ENCODE results near the gene PIGX. TPM values are rescaled to one million over a fixed set of nuclear protein-coding genes. Genes with fewer than 3 reads are reported as not detected.

The PIGX gene
- total RNA-seq, 1 experiment from 2014 or later: 47.1 TPM

Other genes starting within 250 kb of the PIGX start
- 26.0 and 30.0 TPM in 2 replicates for gene RNF168, start 208.6 kb upstream of the PIGX start, total RNA-seq (2014; rRNA removed; shearing (Covaris generic))
- gene SMCO1, start 197.0 kb upstream of the PIGX start, total RNA-seq (2014; rRNA removed; shearing (Covaris generic)): not detected in 2 replicates
- gene WDR53, start 143.8 kb upstream of the PIGX start, total RNA-seq (2014; rRNA removed; shearing (Covaris generic)): 10.3 and 12.8 TPM in 2 replicates
- gene FBXO45, start 143.7 kb upstream of the PIGX start, total RNA-seq (2014; rRNA removed; shearing (Covaris generic)): 29.3 and 32.3 TPM in 2 replicates
- gene NRROS, start 72.7 kb upstream of the PIGX start, total RNA-seq (2014; rRNA removed; shearing (Covaris generic)): not detected in 2 replicates
- gene CEP19, start 127 bp upstream of the PIGX start, total RNA-seq (2014; rRNA removed; shearing (Covaris generic)): 1.7 and 2.7 TPM in 2 replicates
- gene PAK2, start 27.5 kb downstream of the PIGX start, total RNA-seq (2014; rRNA removed; shearing (Covaris generic)): 49.1 and 51.3 TPM in 2 replicates
- 45.4 and 54.0 TPM in 2 replicates for gene SENP5, start 155.5 kb downstream of the PIGX start, total RNA-seq (2014; rRNA removed; shearing (Covaris generic))
- gene NCBP2, start 230.2 kb downstream of the PIGX start, total RNA-seq (2014; rRNA removed; shearing (Covaris generic)): 102 TPM in 2 replicates